OCI-LY7 (cell line): ENCODE measurements around the gene KCNQ1.

Experiments
- CTCF ChIP-seq: fragments of 200-600 bp; sonication (generic); conservative IDR thresholded peaks from 2 replicates; pipeline ENCODE4 v1.5.1; 2014; ENCODE audit warnings: mild to moderate bottlenecking, antibody characterized with exemption, low read length, moderate library complexity, mixed read lengths
- EZH2phosphoT487 ChIP-seq: fragments of 200-600 bp; sonication (generic); IDR thresholded peaks from 2 replicates; pipeline ENCODE4 v1.6.1; 2018; ENCODE audit warnings: low read depth, borderline replicate concordance, mild to moderate bottlenecking, mixed run types, antibody characterized with exemption, low read length, moderate library complexity, mixed read lengths

- TF ChIP-seq CTCF (no peak), EZH2phosphoT487 (no peak)
Observed at GRCh38 chr11:2741377-2742131, 296.7 kb downstream of the KCNQ1 start.
